ENCODE results near the gene CA12.

Gene CA12

DNA sequence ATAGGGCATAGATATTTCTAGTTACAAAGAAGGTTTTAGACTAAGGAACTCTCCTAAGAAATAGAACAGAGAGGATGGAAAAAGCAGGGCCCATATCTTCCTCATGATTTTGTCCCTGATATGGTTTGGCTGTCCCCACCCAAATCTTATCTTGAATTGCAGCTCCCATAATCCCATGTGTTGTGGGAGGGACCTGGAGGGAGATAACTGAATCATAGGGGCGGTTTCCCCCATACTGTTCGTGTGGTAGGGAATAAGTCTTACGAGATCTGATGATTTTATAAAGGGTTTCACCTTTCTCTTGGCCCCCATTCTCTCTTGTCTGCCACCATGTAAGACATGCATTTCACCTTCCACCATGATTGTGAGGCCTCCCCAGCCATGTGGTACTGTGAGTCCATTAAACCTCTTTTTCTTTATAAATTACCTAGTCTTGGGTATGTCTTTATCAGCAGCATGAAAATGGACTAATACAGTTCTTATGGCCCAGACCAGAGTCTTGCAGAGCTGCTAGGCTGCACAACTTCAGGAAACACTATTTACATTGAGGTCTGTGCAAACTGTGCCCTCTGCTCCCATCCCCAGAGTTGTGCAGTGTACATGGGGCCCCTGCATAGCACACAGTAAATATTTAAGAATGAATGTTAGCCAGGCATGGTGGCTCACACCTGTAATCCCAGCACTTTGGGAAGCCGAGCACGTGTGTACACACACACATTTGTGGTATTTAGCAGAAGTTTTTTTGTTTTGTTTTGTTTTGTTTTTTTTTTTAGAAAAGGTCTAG, 20.3 kb upstream of the CA12 start:
- DNase-seq, result no peak

DNA sequence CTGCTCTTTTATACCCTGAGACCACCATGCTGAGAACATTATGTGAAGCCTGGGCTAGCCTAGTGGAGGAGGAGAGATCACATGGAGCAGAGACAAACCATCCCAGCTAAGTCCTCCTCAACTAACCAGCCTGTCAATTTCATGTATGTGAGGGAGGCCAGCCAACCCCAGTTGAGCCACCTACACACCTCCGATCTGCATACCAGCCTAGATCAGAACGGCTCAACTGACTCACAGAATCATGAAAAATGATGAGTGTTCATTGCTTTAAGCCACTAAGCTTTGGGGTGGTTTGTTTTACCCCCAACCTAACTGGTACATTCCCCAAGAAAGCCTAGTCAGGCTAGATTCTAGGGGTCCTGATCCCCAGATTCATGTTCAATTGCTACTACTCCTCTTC, 19.4 kb upstream of the CA12 start:
- no peak for DNase-seq

DNA sequence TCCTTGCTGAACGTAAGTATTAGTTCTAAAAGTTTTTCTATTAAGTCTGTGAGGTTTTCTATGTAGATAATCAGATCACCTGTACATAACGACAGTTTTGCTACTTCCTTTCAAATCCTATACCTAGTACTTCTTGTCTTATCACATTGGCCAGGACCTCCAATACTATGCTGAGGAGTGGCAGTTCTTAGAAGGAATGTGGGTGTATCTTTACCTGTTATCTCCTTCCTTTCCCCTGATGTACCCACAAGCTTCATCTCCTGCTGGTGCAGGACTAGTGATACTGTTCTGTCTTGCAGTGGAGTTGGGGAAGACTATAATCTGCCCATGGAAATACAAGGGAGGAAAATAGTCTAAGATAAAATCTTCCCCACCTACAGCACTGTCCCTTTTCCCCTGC, 16.8 kb upstream of the CA12 start:
- no peak for DNase-seq

DNA sequence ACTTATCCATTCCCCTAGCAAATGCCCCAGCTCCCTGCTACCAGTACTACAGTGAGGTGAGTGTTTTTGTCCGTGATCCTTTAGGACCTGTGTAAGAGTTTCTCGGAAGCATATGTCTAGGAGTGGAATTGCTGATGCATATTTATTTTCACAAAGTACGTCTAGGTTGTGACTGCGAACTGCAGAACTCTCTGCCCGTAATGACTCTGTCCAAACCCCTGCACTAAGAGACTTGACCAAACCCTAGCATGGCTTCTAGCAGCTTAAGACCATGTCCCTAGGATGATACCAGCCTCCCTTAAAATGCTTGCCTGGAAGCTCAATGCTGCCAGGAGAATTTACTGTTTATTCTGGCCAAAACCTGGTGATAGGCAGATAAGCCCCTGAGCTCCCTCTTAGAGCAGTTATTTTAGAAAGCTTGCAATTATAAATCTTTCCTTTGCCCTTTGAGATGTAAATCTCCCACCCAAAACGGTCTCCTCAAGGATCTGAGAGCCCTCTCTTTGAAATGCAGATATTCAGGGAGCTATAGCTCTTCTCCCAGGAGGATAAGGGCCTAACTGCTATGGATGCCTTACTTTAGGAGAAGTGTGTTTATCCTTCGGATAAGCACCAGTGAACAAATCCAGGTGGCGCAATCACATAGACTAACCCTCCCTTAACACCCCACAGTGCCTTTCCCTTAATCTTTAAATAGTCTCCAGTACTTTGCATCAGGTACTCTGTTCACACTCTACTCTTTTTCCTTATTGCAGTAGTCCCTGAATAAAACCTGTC, 14.7 kb upstream of the CA12 start:
- peak; percentile 41 for DNase-seq

DNA sequence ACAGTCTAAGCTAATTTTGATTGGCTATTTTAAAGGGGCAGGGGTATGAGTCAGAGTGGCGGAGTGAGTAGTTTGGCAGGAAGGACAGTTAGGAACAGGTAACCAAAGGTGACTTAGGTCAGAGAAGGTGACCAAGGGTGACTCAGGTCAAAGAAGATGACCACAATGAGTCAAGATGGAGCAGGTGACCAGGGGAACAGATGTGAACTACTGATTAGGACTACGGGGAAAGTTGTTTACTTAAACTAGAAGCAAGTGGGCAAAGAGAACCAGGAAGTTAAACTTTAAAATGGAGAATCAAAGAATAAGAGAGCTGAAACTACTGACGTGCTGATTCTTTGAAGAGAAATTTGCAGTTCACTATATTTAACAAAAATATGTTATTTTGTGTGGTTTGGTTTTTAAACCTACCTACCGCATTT, 14.1 kb upstream of the CA12 start:
- peak; percentile 30 for DNase-seq

DNA sequence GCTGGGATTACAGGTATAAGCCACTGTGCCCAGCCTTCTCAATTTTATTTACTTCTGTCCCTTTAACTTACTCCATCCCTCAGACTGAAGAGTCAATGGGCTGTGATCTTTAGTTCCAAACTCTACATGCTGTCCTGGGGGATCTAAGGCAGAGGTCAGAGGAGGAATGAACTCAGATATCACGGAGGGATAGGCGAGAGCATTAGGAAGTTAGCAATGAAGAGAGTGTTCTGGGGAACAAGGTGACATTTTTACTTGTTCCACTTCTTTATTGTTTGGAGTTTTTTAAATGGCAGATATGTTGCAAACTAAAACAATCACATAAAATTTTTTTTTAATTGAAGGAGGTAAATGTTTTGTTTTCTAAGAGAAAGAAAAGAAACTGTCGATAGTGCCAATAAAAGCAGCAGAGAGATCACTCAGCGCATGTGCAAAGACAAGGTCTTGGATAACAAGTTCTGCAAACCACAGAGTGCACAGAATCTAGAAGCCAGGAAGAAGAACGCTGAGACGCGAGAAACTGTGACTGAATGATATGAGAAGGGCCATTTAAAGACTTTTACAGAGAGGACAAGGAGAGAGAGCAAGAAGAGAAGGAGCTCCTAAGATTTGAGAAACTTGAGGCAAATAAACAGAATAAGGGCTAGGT, 10.8 kb upstream of the CA12 start:
- DNase-seq, result no peak

DNA sequence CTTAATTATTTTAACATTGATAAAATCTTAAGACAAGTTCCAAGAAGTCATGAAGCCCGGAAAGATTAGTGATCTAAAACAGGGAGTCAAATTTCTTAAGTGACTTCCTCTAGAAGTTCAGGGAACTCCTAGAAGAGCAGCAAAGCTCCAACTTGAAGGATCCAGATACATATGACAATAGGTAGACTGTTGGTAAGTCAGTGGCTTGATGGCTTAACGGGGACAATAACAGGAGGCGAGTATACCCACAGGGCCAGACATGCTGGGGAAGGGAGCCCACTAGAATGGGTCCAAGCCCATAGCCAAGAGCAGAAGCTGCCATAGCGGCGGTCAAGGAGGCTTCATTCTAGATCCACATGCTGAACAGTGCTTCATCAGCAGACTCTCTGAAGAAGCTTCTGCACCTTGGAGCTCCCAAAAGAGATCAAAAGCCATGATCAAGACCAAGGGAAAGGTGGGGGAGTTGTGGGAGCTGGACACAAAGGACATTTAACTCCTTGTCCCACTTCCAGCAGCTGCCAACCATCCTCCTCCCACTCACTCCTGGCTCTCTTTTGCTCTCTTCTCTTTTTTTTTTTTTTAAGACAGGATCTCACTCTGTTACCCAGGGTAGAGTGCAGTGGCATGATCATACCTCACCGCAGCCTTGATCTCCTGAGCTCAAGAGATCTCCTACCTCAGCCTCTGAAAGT, 10.2 kb upstream of the CA12 start:
- DNase-seq, result no peak

DNA sequence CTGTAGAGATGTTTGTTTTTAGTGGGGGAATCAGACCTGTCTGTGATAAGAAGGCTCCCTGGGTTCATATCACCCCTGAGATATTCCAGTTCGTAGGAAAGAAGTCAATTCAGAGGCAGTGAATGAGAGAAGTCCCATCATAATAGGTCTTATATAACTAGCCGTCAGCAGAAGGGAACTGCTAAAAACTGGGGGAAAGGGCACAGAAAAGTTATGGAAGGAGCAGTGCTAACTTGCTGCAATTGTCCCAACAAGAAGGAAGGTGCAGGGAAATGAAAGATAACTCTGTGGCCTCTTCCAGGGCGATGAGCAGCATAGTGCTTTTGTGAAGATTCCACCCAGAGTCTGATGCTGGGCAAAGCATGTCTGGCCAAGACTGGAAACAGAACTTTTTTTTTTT, 9.0 kb upstream of the CA12 start:
- DNase-seq, result no peak

DNA sequence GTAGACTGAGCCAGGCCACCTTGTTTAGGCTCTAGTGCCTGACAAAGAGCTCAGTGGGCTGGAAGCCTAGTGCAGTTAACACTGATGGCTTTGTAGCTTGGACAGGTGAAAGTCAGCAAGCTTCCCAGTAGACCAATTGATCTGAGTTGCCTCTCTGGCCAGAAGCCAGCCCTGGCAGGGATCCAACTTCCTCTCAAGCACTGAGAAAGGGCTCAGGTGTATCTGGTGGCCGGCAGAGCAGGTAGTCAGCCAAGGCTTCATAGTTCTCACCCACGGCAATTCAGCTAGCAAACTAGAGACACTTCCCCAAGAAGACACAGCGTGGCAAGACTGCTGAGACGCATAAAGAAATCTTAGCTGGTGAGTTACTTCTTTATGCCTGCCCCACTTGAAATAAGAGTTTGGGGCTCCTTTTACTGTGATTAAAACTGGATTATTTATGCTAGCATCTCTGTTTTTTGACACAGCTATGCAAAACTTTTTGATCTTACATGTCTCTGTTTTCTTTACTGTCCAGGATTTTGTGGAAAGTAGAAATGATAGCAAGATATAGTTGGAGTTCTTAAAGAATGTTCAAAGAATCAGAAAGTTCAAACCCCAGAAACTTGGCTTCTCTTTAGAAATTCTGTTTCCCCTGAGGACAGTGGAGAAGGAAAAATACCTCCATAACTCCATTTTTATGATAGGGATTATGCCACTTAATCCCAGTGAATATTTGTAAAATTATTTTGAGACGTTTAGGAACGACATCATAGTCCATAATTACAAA, 8.4 kb upstream of the CA12 start:
- DNase-seq, result peak; percentile 96

DNA sequence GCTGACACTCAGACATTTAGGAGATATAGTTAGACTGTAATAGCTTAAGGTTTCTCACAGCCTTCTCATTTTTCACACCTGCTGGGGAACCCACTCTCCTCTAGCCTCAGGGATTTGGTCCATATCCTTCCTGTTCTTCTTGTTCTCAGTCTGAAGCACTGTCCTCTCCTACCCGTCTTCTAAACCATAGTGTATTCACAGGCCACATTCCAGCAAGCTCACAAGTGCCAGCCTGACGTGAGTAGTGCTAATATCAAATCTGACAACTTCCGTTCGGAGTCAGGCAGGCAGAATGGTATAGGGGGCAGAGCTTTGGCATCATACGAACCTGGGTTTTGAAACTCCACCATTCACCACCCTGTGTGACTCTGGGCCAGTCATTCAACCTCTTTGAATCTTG, 6.9 kb upstream of the CA12 start:
- peak; percentile 15 for DNase-seq

DNA sequence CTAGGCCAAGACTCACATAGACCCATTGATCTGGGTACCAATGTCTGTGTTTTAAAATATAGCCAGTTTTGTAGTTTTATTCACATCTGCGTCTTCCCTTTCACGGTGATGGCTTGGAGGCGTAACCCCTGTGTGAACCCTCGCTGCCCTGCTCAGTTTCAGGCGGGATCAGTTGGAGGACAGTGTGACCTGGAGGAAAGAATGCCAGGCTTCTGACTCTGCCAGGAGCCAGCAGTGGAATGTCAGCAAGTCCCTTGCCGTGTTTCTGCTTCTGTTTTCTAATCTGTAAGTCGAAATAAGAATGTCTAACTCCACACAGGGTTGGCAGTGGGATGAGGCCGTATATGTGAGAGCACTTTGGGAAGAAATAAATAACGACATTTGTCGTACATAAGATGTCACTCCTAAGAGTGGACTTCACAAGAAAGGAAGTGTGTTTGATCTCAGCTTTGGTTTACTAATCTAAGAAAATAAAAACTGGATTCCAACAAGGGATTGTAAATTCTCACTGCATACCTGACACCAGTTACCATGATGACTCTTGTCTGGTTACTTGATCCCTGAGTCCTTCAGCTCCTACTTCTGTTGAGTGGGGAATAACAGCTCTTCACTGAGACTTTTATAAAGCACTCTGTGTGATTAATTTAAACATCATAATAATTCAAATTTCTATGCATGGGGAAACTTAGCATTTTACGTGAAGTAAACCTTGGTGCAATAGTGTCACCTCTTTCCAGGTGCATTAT, 6.3 kb upstream of the CA12 start:
- peak; percentile 15 for DNase-seq

DNA sequence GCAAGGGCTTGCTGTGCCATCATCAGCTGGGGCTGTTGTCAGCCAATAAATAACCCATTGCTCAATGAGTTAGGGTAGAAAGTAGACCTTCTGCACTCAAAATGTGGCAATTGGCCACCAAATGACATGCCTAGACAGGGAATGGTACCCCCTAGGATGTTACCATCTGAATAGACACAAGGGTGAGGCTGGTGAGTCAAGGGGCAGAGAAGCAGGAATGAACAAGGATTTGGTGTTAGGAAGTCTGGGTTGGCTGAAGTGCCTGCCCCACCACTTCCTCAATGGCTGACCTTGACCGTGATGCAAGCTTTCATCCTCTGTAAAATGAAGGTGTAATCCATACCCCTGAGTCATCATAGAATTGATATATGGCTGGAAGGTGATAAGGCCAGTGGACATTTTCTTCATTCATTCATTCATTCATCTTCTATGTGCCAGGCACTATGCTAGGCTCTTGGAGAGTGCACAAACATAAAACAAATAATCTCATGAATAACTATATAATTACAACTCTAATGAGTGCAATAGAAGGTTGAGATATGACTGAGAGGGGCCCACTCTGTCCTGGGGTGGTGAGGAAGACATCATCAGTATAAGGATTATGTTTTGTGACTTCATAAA, 4.4 kb upstream of the CA12 start:
- DNase-seq, result peak; percentile 7

DNA sequence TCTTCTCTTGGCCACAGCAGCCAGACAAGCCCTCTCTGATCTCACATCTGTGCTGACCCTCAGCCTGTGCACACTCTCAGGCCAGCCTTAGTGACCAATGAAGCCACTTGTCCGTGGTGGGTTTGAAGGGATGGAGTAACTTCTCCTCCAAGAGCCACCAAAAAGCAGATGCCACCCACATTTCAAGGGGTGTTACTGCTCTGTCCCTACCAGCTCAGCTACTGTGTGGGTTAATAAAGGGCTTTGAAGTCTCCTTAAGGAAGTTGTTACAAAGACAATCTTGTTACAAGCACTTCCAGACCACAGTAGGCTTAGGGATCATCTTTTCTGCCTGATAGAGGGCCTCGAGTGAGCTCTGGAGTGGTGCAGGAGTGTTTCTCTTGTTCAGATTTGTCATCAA, 3.3 kb upstream of the CA12 start:
- no peak for DNase-seq

DNA sequence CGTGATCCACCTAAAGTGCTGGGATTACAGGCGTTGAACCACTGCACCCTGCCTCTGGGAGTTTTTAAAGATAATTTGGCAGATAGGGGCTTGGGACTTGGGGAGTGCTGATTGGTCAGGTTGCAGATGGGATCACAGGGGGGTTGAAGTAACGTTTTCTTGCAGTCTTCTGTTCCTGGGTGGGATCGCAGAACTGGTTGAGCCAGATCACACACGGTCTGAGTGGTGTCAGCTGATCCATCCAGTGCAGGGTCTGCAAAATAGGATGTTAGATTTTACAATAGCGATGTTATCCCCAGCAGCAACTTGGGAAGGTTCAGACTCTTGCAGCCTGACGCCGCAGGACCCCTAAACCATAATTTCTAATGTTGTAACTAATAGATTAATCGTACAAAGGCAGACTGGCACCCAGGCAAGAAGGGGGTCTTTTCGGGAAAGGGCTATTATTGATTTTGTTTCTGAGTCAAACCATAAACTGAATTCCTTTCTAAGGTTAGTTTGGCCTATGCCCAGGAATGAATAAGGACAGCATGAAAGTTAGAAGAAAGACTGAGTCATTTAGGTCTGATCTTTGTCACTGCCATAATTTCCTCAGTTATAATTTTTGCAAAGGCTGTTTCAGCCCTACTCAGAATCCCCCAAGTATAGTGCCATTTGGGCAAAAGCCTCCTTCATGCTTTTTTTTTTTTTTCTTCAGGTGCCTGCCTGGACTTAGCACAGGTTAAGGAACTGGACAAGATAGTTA, 1.5 kb upstream of the CA12 start:
- DNase-seq, result no peak

DNA sequence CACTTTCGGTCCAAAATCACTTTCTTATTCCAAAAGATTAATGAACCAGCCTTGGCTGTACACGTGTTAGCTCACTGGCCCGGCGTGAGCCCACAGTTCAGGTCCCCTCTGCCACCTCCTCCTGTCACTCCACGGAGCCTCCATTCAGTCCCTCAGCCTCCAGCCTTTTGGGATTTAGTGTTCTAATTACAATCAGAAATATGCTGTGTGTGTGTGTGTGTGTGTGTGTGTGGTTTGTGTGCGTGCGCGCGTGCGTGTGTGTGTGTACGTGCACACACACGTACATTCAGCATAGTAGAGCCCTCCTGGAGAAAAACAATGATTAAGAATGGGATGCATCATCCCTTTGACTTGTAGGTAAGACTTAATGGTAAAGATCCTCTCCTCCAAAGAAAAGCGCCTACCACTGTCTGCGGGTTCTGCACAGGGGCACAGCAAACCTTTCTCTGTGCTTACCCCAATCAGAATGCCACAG, 801 bp downstream of the CA12 start:
- no peak for DNase-seq

DNA sequence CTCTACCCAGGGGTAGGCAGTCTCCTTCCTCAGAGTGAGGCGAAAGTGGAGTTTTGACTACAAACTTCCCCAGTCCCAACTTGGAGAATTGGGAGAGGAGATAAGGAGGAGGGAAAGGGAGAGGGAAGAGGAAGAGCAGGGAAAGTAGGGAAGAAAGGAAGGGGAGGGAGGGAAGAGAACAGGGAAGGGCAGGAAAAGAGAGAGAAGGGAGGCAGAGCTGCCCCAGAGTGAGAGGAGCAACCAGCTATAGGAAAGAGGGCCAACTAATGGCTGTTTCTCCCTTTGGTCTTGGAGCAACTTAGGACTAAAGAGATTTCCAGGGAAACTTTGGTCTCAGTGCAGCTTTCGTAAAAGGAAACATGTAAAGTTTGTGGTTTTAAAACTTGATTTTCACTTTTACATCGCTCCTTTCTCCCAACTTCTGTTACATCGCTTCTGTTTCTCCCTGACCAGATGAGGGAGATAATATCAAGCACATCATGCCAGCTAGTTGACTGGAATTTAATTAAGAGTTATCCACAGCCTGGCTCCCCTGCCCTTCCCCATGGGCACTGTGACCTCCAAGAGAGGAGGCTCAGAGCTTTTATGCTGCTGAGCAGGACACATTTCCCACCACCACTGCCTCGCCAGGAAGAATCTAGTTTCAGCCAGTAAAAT, 1.4 kb downstream of the CA12 start:
- no peak for DNase-seq

DNA sequence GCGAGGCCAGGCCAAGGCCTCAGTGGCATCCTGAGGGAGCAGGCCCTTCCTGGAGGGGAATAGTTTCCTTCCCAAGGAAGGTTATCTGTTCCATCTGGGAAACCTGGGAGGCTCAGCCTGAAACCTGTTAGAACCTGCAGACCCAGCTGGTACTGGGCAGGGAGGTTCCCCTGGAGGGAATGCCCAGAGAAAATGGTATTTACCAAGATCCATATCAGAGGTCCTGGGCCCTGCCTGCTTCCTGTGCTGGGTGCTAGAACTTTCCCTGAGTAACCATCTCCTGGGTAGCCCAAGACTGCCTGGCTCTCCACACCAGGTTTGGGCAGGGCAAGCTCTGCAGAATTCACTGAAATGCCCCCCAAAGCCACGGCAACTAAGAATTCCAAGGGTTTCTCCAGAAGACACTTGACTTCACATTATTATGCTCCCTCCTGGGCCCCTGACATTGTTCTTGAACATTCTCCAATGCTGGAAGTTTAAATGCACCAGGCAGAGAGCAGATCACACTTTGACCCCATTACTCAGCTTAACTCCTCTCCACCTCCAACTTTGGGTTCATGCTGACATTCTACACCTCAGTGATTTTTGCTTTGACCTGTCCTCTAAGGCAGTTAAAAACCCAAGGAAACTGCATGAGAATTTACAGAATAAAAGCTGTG, 2.0 kb downstream of the CA12 start:
- DNase-seq, result no peak

DNA sequence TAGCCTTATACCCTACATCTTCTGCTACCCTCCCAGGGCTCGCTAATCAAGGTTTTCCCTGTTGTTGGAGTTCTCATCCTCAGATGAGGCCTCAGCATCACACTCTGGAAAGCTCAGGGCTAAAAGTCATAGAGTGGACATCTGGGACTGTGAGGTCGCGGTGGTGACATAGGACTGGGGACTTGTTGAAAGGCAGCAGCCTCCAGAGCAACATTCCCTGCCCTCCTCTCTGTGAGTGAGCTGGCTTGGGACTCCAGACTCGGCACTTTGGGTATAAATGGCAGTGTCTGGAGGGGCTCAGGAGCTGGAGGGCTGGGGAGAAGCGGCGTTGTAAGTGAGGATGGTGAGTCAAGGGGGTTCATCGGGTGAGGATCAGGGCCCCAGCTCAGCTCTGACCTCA, 2.7 kb downstream of the CA12 start:
- no peak for DNase-seq

Measured in DMS53 (cell line).